ENCODE measurements around the gene BCL7C. TPM values are rescaled to one million over a fixed set of nuclear protein-coding genes. Genes with fewer than 3 reads are reported as not detected.

Gene BCL7C
- total RNA-seq, 1 donor from 2014 or later, result 32.2 TPM

GRCh38 chr16:30924076-30924912 lies 30.4 kb upstream of the BCL7C start:
- intact Hi-C loops (cut with DNase I), result loop anchor here (10.0 kb wide), 1 partner anchor 479 kb away; the partner anchor contains the start of gene SEPHS2
- DNase-seq (ENCODE audit: missing footprints) (no peak), ATAC-seq (no peak)

- no peak for DNase-seq (ENCODE audit: missing footprints)
Observed at GRCh38 chr16:30923554-30924075, 29.7 kb upstream of the BCL7C start, which contains the start of gene FBXL19. Gene FBXL19, plus strand, starts transcription at chr16:30923572. Its CDS starts 2,183 bp downstream, at chr16:30925755.

GRCh38 chr16:30922960-30923535 lies 29.2 kb upstream of the BCL7C start:
- ATAC-seq (peak; percentile 86), DNase-seq (ENCODE audit: missing footprints) (peak; percentile 100)
- intact Hi-C loops (cut with DNase I), result loop anchor here (1.0 to 10.0 kb wide), 4 partner anchors 26 to 478 kb away; partner anchors contain the start of genes CTF1, ORAI3 and SEPHS2

More at GRCh38 chr16:30923554-30924075, 29.7 kb upstream of the BCL7C start, which contains the start of gene FBXL19:
- intact Hi-C loops (cut with DNase I), result loop anchor here (2.0 to 10.0 kb wide), 3 partner anchors 25 to 479 kb away; partner anchors contain the start of genes CTF1, ORAI3 and SEPHS2
- no peak for ATAC-seq

- peak; percentile 89 for ATAC-seq
- peak; percentile 100 for DNase-seq (ENCODE audit: missing footprints)
- intact Hi-C loops (cut with DNase I), result loop anchor here (1.0 to 10.0 kb wide), 4 partner anchors 26 to 478 kb away; partner anchors contain the start of genes CTF1, ORAI3 and SEPHS2
Observed at GRCh38 chr16:30922420-30922959, 28.6 kb upstream of the BCL7C start.

- peak; percentile 92 for DNase-seq (ENCODE audit: missing footprints)
- peak; percentile 14 for ATAC-seq
- intact Hi-C loops (cut with DNase I), result loop anchor here (1.0 to 10.0 kb wide), 5 partner anchors 25 to 477 kb away; partner anchors contain the start of genes CTF1, ORAI3 and SEPHS2
Observed at GRCh38 chr16:30921748-30922419, 28.0 kb upstream of the BCL7C start.

GRCh38 chr16:30921459-30921747 lies 27.5 kb upstream of the BCL7C start:
- ATAC-seq (no peak), DNase-seq (ENCODE audit: missing footprints) (no peak)
- intact Hi-C loops (cut with DNase I), result loop anchor here (1.0 to 10.0 kb wide), 2 partner anchors 77 to 477 kb away; partner anchors contain the start of gene SEPHS2

- DNase-seq (ENCODE audit: missing footprints) (no peak), ATAC-seq (no peak)
- intact Hi-C loops (cut with DNase I), result loop anchor here (1.0 to 10.0 kb wide), 2 partner anchors 77 to 476 kb away; partner anchors contain the start of gene SEPHS2
Observed at GRCh38 chr16:30920891-30921290, 27.0 kb upstream of the BCL7C start.

GRCh38 chr16:30918614-30919013 lies 24.7 kb upstream of the BCL7C start:
- ATAC-seq (no peak), DNase-seq (ENCODE audit: missing footprints) (no peak)
- intact Hi-C loops (cut with DNase I), result no loop called here

- ATAC-seq, result no peak
- no peak for DNase-seq (ENCODE audit: missing footprints)
- intact Hi-C loops (cut with DNase I), result no loop called here
Observed at GRCh38 chr16:30914830-30915229, 21.0 kb upstream of the BCL7C start.

- no peak for ATAC-seq
- intact Hi-C loops (cut with DNase I), result no loop called here
- DNase-seq (ENCODE audit: missing footprints), result no peak
Observed at GRCh38 chr16:30912794-30913412, 19.0 kb upstream of the BCL7C start.

- no peak for DNase-seq (ENCODE audit: missing footprints)
- intact Hi-C loops (cut with DNase I), result no loop called here
- no peak for ATAC-seq
Observed at GRCh38 chr16:30910427-30911029, 16.7 kb upstream of the BCL7C start.

GRCh38 chr16:30907064-30907463 lies 13.2 kb upstream of the BCL7C start:
- ATAC-seq (no peak), DNase-seq (ENCODE audit: missing footprints) (no peak)
- intact Hi-C loops (cut with DNase I), result no loop called here

GRCh38 chr16:30904114-30904780 lies 10.4 kb upstream of the BCL7C start:
- ATAC-seq (no peak), DNase-seq (ENCODE audit: missing footprints) (no peak)
- intact Hi-C loops (cut with DNase I), result no loop called here

GRCh38 chr16:30903596-30903995 lies 9.7 kb upstream of the BCL7C start:
- ATAC-seq (peak; percentile 40), DNase-seq (ENCODE audit: missing footprints) (no peak)
- intact Hi-C loops (cut with DNase I), result loop anchor here (1.0 kb wide), 1 partner anchor 59 kb away; no protein-coding TSS in a partner anchor

- intact Hi-C loops (cut with DNase I), result loop anchor here (1.0 kb wide), 1 partner anchor 59 kb away; no protein-coding TSS in a partner anchor
- DNase-seq (ENCODE audit: missing footprints) (no peak), ATAC-seq (no peak)
Observed at GRCh38 chr16:30903002-30903401, 9.1 kb upstream of the BCL7C start.

GRCh38 chr16:30902029-30902972 lies 8.4 kb upstream of the BCL7C start:
- peak; percentile 89 for DNase-seq (ENCODE audit: missing footprints)
- ATAC-seq, result peak; percentile 90
- intact Hi-C loops (cut with DNase I), result no loop called here

All from Right ventricle myocardium inferior (tissue), 1 donor.